HCT116 (cell line): ENCODE data around the gene PFKP. TPM values are rescaled to one million over a fixed set of nuclear protein-coding genes. Genes with fewer than 3 reads are reported as not detected.

Experiments used
- ATAC-seq: fragments of 200-7000 bp; cut with Tn5 transposase; 2 replicates; pipeline ENCODE4 v1.9.1; 2020; ENCODE audit warnings: mild to moderate bottlenecking, moderate library complexity
- BruUV-seq: library from RNA; stranded (reverse); fragments of 400-500 nt; replicated peaks from 2 replicates; lab custom pipeline; 2021; lab: Mats Ljungman, UMichigan
- CTCF ChIA-PET: fragments of 300-600 bp; sonication (Branson Sonifier 250); formaldehyde crosslinking; loops from one replicate; lab custom pipeline; 2021; ENCODE audit warnings: antibody characterized with exemption; lab: Charles Lee
- POLR2A ChIA-PET: fragments of 300-600, 350-600 bp; sonication (Branson Sonifier 250); formaldehyde crosslinking; loops from one replicate; lab custom pipeline; 2021; ENCODE audit warnings: antibody characterized with exemption; lab: Charles Lee
- RAD21 ChIA-PET, 2 experiments: fragments of 300-600 bp; sonication (Branson Sonifier 250); formaldehyde crosslinking; loops; one replicate each; lab custom pipeline; 2023; ENCODE audit warnings: low total read pairs in 2 of 2; ENCODE audit not compliant: uncharacterized antibody in 2 of 2, unreplicated experiment in 2 of 2, low non-redundant PET in 1 of 2; lab: Charles Lee
- DNase-seq: peaks from one replicate; pipeline ENCODE4 v3.0.0-alpha.2; 2010; ENCODE audit warnings: low read depth, low spot score
- H2AFZ ChIP-seq: fragments of 200-600 bp; shearing (Covaris generic), sonication (generic); 2 replicates; pipeline ENCODE4 v1.6.1; 2017; ENCODE audit warnings: low read depth, mixed run types, mixed read lengths, antibody characterized with exemption, low read length; ENCODE audit not compliant: poor library complexity, severe bottlenecking
- H3K27ac ChIP-seq: 2 replicates; pipeline ENCODE4 v1.5.1; 2012; ENCODE audit warnings: low read depth, low read length
- H3K27me3 ChIP-seq: fragments of 200-600 bp; sonication (generic); 2 replicates; pipeline ENCODE4 v1.6.1; 2016; ENCODE audit warnings: mixed run types, low read length, mixed read lengths; ENCODE audit not compliant: insufficient read depth
- H3K36me3 ChIP-seq, 2 experiments: fragments of 200-500 bp in 1 of 2; fragments of 200-600 bp in 1 of 2; sonication (Bioruptor generic) in 1 of 2; sonication (generic) in 1 of 2; 2 replicates each; pipeline versions ENCODE4 v1.5.1 to v1.6.1; 2014 to 2016; ENCODE audit warnings: low read length in 2 of 2, inconsistent platforms in 1 of 2, mixed read lengths in 1 of 2, mixed run types in 1 of 2; ENCODE audit not compliant: insufficient read depth in 2 of 2, control insufficient read depth in 1 of 2
- H3K4me1 ChIP-seq, 2 experiments: fragments of 200-600 bp in 1 of 2; sonication (generic) in 1 of 2; 2 replicates each; pipeline versions ENCODE4 v1.5.1 to v1.6.1; 2012 to 2017; ENCODE audit warnings: low read length in 2 of 2, inconsistent platforms in 1 of 2, mild to moderate bottlenecking in 1 of 2, mixed read lengths in 1 of 2, mixed run types in 1 of 2, moderate library complexity in 1 of 2; ENCODE audit not compliant: insufficient read depth in 2 of 2, control insufficient read depth in 1 of 2
- H3K4me2 ChIP-seq: fragments of 200-600 bp; sonication (generic); 2 replicates; pipeline ENCODE4 v1.6.1; 2017; ENCODE audit warnings: mixed run types, low read length, mixed read lengths
- H3K4me3 ChIP-seq, 2 experiments: fragments of 200-600 bp in 1 of 2; sonication (generic) in 1 of 2; replicated peaks in 1 of 2; 2 replicates each; pipeline ENCODE4 v1.5.1; 2011 to 2016; ENCODE audit warnings: low read length in 2 of 2, control low read depth in 1 of 2, low read depth in 1 of 2, mild to moderate bottlenecking in 1 of 2, mixed read lengths in 1 of 2, mixed run types in 1 of 2
- H3K79me2 ChIP-seq: fragments of 200-600 bp; sonication (generic); 2 replicates; pipeline ENCODE4 v1.6.1; 2017; ENCODE audit warnings: mild to moderate bottlenecking, mixed run types, low read length, moderate library complexity, mixed read lengths; ENCODE audit not compliant: insufficient read depth
- H3K9ac ChIP-seq: fragments of 200-600 bp; sonication (generic); 2 replicates; pipeline ENCODE4 v1.6.1; 2016; ENCODE audit warnings: low read length, mixed read lengths
- H3K9me2 ChIP-seq: fragments of 200-600 bp; sonication (generic), shearing (Covaris generic); 2 replicates; pipeline ENCODE4 v1.6.1; 2017; ENCODE audit warnings: mixed run types, mild to moderate bottlenecking, moderate library complexity; ENCODE audit not compliant: insufficient read depth
- H3K9me3 ChIP-seq, 2 experiments: fragments of 200-500 bp in 1 of 2; fragments of 200-600 bp in 1 of 2; sonication (Bioruptor generic) in 1 of 2; sonication (generic) in 1 of 2; 2 replicates each; pipeline ENCODE4 v1.6.1; 2014 to 2017; ENCODE audit warnings: low read length in 2 of 2, mixed read lengths in 2 of 2, inconsistent platforms in 1 of 2, low read depth in 1 of 2, mild to moderate bottlenecking in 1 of 2, mixed run types in 1 of 2, moderate library complexity in 1 of 2; ENCODE audit not compliant: control insufficient read depth in 1 of 2, insufficient read depth in 1 of 2
- H4K20me1 ChIP-seq: fragments of 200-600 bp; sonication (generic), shearing (Covaris generic); 2 replicates; pipeline ENCODE4 v1.6.1; 2017; ENCODE audit warnings: mixed run types, mild to moderate bottlenecking, moderate library complexity; ENCODE audit not compliant: insufficient read depth
- ATF3 ChIP-seq: IDR thresholded peaks from 2 replicates; pipeline ENCODE4 v1.6.1; 2012
- CBX3 ChIP-seq: IDR thresholded peaks from 2 replicates; pipeline ENCODE4 v1.6.1; 2012; ENCODE audit warnings: low read depth
- ELF1 ChIP-seq: IDR thresholded peaks from 2 replicates; pipeline ENCODE4 v1.6.1; 2012; ENCODE audit warnings: low read depth, borderline replicate concordance
- EZH2 ChIP-seq: fragments of 200-600 bp; sonication (generic); IDR thresholded peaks from 2 replicates; pipeline ENCODE4 v1.6.1; 2017; ENCODE audit warnings: antibody characterized with exemption, mixed run types
- EZH2phosphoT487 ChIP-seq: fragments of 200-600 bp; IDR thresholded peaks from 2 replicates; pipeline ENCODE4 v1.6.1; 2018; ENCODE audit warnings: antibody characterized with exemption, borderline replicate concordance
- FOSL1 ChIP-seq: IDR thresholded peaks from 2 replicates; pipeline ENCODE4 v1.6.1; 2012; ENCODE audit warnings: low read depth
- MAX ChIP-seq: IDR thresholded peaks from 2 replicates; pipeline ENCODE4 v1.6.1; 2012
- POLR2AphosphoS5 ChIP-seq: IDR thresholded peaks from 2 replicates; pipeline ENCODE4 v1.6.1; 2011; ENCODE audit warnings: mild to moderate bottlenecking, low read depth, low read length, moderate library complexity
- RAD21 ChIP-seq: IDR thresholded peaks from 2 replicates; pipeline ENCODE4 v1.6.1; 2012; ENCODE audit warnings: low read depth, mild to moderate bottlenecking
- REST ChIP-seq: IDR thresholded peaks from 2 replicates; pipeline ENCODE4 v1.6.1; 2012; ENCODE audit warnings: low read depth
- SIN3A ChIP-seq: IDR thresholded peaks from 2 replicates; pipeline ENCODE4 v1.6.1; 2012; ENCODE audit warnings: low read depth
- SP1 ChIP-seq: IDR thresholded peaks from 2 replicates; pipeline ENCODE4 v1.6.1; 2012; ENCODE audit warnings: low read depth
- SRF ChIP-seq: IDR thresholded peaks from 2 replicates; pipeline ENCODE4 v1.6.1; 2012; ENCODE audit warnings: low read depth
- ZBTB33 ChIP-seq: IDR thresholded peaks from 2 replicates; pipeline ENCODE4 v1.6.1; 2011; ENCODE audit warnings: mild to moderate bottlenecking, low read length, moderate library complexity; ENCODE audit not compliant: insufficient replicate concordance; ENCODE audit errors: extremely low read depth
- ZFX ChIP-seq: fragments of 450-650 bp; IDR thresholded peaks from 2 replicates; pipeline ENCODE4 v1.6.1; 2017
- intact Hi-C: fragments of 100-400 bp; cut with micrococcal nuclease; formaldehyde crosslinking; loops from 2 replicates; pipeline ENCODE4 v1.10.0; 2022
- total RNA-seq: library from RNA; stranded (reverse); gene quantifications from one replicate; pipeline ENCODE4 v1.2.1, GENCODE V29; 2021; ENCODE audit not compliant: unreplicated experiment

The PFKP gene
- total RNA-seq, 1 experiment from 2014 or later = 237 TPM

GRCh38 chr10:3051692-3052091 is 15.7 kb upstream of the PFKP start:
- Histone ChIP-seq H4K20me1 (no peaks in the 10 kb centered on the region), H3K4me1 (peaks cover 0 to 3% of the 10 kb centered on the region in 2 experiments; a peak in 1 of 4 replicates), H3K79me2 (no peaks in the 10 kb centered on the region), H3K9me3 (no peaks in the 10 kb centered on the region), H3K4me3 (no peak overlapping the region), H3K9me2 (no peaks in the 10 kb centered on the region), H3K4me2 (no peak overlapping the region), H3K27me3 (no peaks in the 10 kb centered on the region), H3K9ac (no peak overlapping the region), H3K27ac (no peak overlapping the region), H2AFZ (no peak overlapping the region), H3K36me3 (no peaks in the 10 kb centered on the region)
- BruUV-seq = no TSS peak
- intact Hi-C loops = no loop called here
- TF ChIP-seq EZH2phosphoT487 (no peak), EZH2 (no peak), REST (no peak)
- DNase-seq = no peak
- no peak for ATAC-seq
- ChIA-PET POLR2A (no interaction called here), CTCF (no interaction called here), RAD21 (no interaction called here)

GRCh38 chr10:3053155-3053554 is 14.2 kb upstream of the PFKP start:
- Histone ChIP-seq H3K9me3 (no peaks in the 10 kb centered on the region), H3K4me2 (no peak overlapping the region), H3K9me2 (no peaks in the 10 kb centered on the region), H3K36me3 (no peaks in the 10 kb centered on the region), H3K27ac (no peak overlapping the region), H3K27me3 (no peaks in the 10 kb centered on the region), H2AFZ (no peak overlapping the region), H3K4me1 (peaks cover 0 to 4% of the 10 kb centered on the region in 2 experiments; a peak in 1 of 4 replicates), H3K79me2 (no peaks in the 10 kb centered on the region), H3K4me3 (no peak overlapping the region), H3K9ac (no peak overlapping the region), H4K20me1 (no peaks in the 10 kb centered on the region)
- no TSS peak for BruUV-seq
- DNase-seq (no peak), ATAC-seq (no peak)
- no peak for TF ChIP-seq ATF3
- TF ChIP-seq SIN3A = no peak
- no peak for TF ChIP-seq MAX
- TF ChIP-seq ELF1 = no peak
- TF ChIP-seq ZFX = no peak
- no peak for TF ChIP-seq SP1
- TF ChIP-seq EZH2 = no peak
- no peak for TF ChIP-seq CBX3
- TF ChIP-seq POLR2AphosphoS5 = no peak
- no peak for TF ChIP-seq ZBTB33
- no peak for TF ChIP-seq SRF
- no peak for TF ChIP-seq RAD21
- TF ChIP-seq FOSL1 = no peak
- CTCF ChIA-PET = interaction anchor here (1.1 kb wide), 1 partner anchor 10 kb away, joined by 4 read pairs; no protein-coding TSS in a partner anchor
- POLR2A ChIA-PET = no interaction called here
- intact Hi-C loops = no loop called here
- RAD21 ChIA-PET = no interaction called here
